ENCODE measurements around the gene ZNF236. TPM values are rescaled to one million over a fixed set of nuclear protein-coding genes. Genes with fewer than 3 reads are reported as not detected.

ZNF236 gene
- total and polyA plus RNA-seq, 10 of the 15 experiments (the other 5 are each of a cell fraction or from before 2014, with no cell fraction given) = 1.0 to 14.4 (median 5.9) TPM

DNA sequence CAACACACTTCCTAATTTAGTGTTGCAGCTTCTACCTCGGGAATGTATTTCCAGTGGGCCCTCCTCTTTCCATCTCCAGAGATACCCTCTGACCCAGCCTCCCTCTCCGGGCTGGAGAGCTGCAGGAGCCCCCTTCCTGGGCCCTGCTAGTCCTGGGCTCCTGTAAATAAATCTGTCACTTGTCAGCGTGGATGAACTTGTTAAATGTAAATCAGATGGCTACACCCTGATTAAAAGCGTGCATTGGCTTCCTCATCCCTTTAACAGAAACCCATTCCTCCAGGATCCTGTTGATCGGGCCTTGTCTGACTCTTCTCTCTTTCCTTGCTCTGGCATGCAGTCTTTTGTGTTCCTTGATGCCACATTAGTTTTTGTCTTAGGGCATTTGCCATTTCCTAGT, 2.4 kb downstream of the ZNF236 start:
- Histone ChIP-seq H3K4me3 (peak overlapping the region; percentile 2; the same call in 1 of the 2 replicates), H3K79me2 (ENCODE audit: control insufficient read depth, insufficient read depth, low read length) (peaks cover 72% of the 10 kb centered on the region), H3K9me3 (replicated peaks; ENCODE audit: control insufficient read depth, insufficient read depth, low read length) (no peaks in the 10 kb centered on the region; the same call in 2 of the 3 replicates), H2AFZ (ENCODE audit: control insufficient read depth, low read depth, low read length) (no peak overlapping the region; the same call in 1 of the 2 replicates), H4K20me1 (ENCODE audit: control insufficient read depth, insufficient read depth) (no peaks in the 10 kb centered on the region), H3K27ac (ENCODE audit: control insufficient read depth, insufficient read depth) (peak overlapping the region; percentile 20; the same call in 1 of the 2 replicates), H3K4me2 (ENCODE audit: control insufficient read depth, insufficient read depth) (peak overlapping the region; percentile 89), H3K27me3 (replicated peaks in 1 of 2; ENCODE audit: control insufficient read depth in 2 of 2, insufficient read depth in 2 of 2, low read length in 1 of 2) (no peaks in the 10 kb centered on the region), H3K36me3 (ENCODE audit: control insufficient read depth in 2 of 2, insufficient read depth in 2 of 2, low read length in 1 of 2) (no peaks in the 10 kb centered on the region), H3K9ac (ENCODE audit: control insufficient read depth, insufficient read depth, low read length) (peak overlapping the region; percentile 8), H3K4me1 (ENCODE audit: control insufficient read depth, insufficient read depth, low read length) (peaks cover 13% of the 10 kb centered on the region)
- CTCF ChIA-PET = interaction anchor here (3.4 kb wide), 1 partner anchor 22 kb away, joined by 33 read pairs; no protein-coding TSS in a partner anchor
- BruUV-seq (replicated peaks) = no TSS peak
- TF ChIP-seq PAX8 (IDR thresholded peaks at IDR 0.05) (no peak), FOXK2 (IDR thresholded peaks at IDR 0.05) (no peak), CBFB (IDR thresholded peaks at IDR 0.05; ENCODE audit: low read depth) (no peak), MYB (IDR thresholded peaks at IDR 0.05; ENCODE audit: borderline replicate concordance, low read depth, low read length) (no peak), POLR2AphosphoS2 (IDR thresholded peaks at IDR 0.05; ENCODE audit: low read depth, low read length) (no peak), KDM1A (IDR thresholded peaks at IDR 0.05; ENCODE audit: borderline replicate concordance) (no peak), DPF2 (IDR thresholded peaks at IDR 0.05) (no peak)
- POLR2A ChIA-PET = interaction anchor here (1.3 kb wide), 1 partner anchor 13 kb away, joined by 3 read pairs; no protein-coding TSS in a partner anchor
- FAIRE-seq (no peak), ATAC-seq (no peak), DNase-seq (ENCODE audit: low read depth, low spot score) (no peak)
- intact Hi-C loops (cut with micrococcal nuclease; ENCODE audit: unreplicated experiment) = loop anchor here (5.0 to 10.0 kb wide), 3 partner anchors 233 to 330 kb away; partner anchors contain the start of gene ZNF516
- SMC1A ChIA-PET (ENCODE audit: uncharacterized antibody, unreplicated experiment) = interaction anchor here (1.9 kb wide), 1 partner anchor 21 kb away, joined by 12 read pairs; no protein-coding TSS in a partner anchor
- RAD21 ChIA-PET (ENCODE audit: unreplicated experiment) = interaction anchor here (1.0 kb wide), 1 partner anchor 158 kb away, joined by 4 read pairs; no protein-coding TSS in a partner anchor
- in situ Hi-C loops (cut with MboI) = no loop called here
- 65% methylated on average over 5 of the region's 5 CpGs for WGBS (ENCODE audit: insufficient coverage, insufficient replicate concordance, low lambda C conversion rate, missing lambda C conversion rate)
